ENCODE data around the gene MPC1L.
A peak's percentile ranks its signal among the peaks of the same experiment; 100 is the strongest.

The MPC1L gene

GRCh38 chrX:40607381-40607780, 15.8 kb upstream of the MPC1L start:
- DNase-seq (ENCODE audit: insufficient read length, low spot score) = no peak
- FAIRE-seq = no peak
- no peak for TF ChIP-seq POLR2A (IDR thresholded peaks at IDR 0.05; ENCODE audit: low read depth, low read length)

GRCh38 chrX:40612511-40612910, 10.7 kb upstream of the MPC1L start:
- DNase-seq (ENCODE audit: insufficient read length, low spot score) (no peak), FAIRE-seq (no peak)
- TF ChIP-seq POLR2A (IDR thresholded peaks at IDR 0.05; ENCODE audit: low read depth, low read length) = no peak

DNA sequence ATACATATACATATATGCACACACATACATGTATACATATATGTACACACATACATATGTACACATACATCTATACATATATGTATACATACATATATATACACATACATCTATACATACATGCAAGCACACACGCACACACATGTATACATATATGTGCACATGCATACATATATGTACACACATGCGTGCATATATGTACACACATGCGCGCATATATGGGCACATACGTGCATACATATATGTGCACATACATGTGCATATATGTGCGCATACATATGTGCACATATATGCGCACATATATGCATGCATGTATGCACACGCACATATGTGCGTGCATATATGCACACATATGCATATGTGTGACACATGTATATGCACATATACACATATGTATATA, 7.3 kb upstream of the MPC1L start:
- no peak for TF ChIP-seq POLR2A (IDR thresholded peaks at IDR 0.05; ENCODE audit: low read depth, low read length)
- no peak for FAIRE-seq
- no peak for DNase-seq (ENCODE audit: insufficient read length, low spot score)

DNA sequence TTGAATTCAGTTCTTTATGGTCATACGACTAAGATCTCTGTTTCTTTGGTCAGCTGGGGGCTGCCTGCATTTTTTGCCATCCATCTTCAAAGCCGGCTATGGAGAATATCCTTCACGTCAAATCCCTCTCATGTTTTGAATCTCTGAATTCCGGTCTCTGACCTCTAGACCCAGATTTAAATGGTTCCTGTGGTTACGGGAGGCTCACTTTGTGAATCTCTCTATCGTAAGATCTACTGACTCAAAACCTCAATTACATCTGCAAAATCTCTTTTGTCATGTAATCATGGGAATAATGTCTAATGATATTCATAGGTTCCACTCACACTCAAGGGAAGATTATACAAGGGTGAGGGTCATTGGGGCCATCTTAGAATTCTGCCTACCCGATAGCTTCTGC, 5.7 kb upstream of the MPC1L start:
- no peak for DNase-seq (ENCODE audit: insufficient read length, low spot score)
- FAIRE-seq = no peak
- no peak for TF ChIP-seq POLR2A (IDR thresholded peaks at IDR 0.05; ENCODE audit: low read depth, low read length)

- FAIRE-seq = no peak
- DNase-seq (ENCODE audit: insufficient read length, low spot score) = no peak
- TF ChIP-seq POLR2A (IDR thresholded peaks at IDR 0.05; ENCODE audit: low read depth, low read length) = no peak
These were observed 619 bp upstream of the MPC1L start for GRCh38 chrX:40622479-40623138.

GRCh38 chrX:40623665-40624064, 437 bp downstream of the MPC1L start:
- DNase-seq (ENCODE audit: insufficient read length, low spot score) = no peak
- no peak for FAIRE-seq
- no peak for TF ChIP-seq POLR2A (IDR thresholded peaks at IDR 0.05; ENCODE audit: low read depth, low read length)

GRCh38 chrX:40625294-40625693, 2.1 kb downstream of the MPC1L start:
- DNase-seq (ENCODE audit: insufficient read length, low spot score) = no peak
- TF ChIP-seq POLR2A (IDR thresholded peaks at IDR 0.05; ENCODE audit: low read depth, low read length) = no peak
- no peak for FAIRE-seq

- TF ChIP-seq POLR2A (IDR thresholded peaks at IDR 0.05; ENCODE audit: low read depth, low read length) = no peak
- no peak for DNase-seq (ENCODE audit: insufficient read length, low spot score)
- no peak for FAIRE-seq
These were observed 5.3 kb downstream of the MPC1L start for GRCh38 chrX:40628506-40628905.

DNA sequence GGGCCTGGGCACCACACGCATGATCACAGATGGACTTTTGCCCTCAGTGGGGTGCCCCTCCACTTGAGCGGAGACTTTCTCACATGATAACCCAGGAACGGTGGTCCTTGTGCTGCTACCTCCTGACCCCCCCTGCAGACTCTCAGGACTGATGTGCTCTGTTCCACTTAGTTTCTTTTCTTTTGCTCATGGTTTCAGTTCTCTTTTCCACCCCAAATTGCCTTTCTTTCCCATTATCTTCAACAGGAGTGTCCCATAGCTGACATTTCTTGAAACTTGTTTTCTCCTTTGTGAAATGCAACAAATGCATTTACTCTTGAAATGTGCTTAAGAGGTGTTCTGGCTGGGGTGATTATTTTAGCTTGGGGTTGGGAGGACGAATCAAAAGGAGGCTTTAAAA, 9.0 kb downstream of the MPC1L start:
- no peak for TF ChIP-seq POLR2A (IDR thresholded peaks at IDR 0.05; ENCODE audit: low read depth, low read length)
- no peak for DNase-seq (ENCODE audit: insufficient read length, low spot score)
- no peak for FAIRE-seq

DNA sequence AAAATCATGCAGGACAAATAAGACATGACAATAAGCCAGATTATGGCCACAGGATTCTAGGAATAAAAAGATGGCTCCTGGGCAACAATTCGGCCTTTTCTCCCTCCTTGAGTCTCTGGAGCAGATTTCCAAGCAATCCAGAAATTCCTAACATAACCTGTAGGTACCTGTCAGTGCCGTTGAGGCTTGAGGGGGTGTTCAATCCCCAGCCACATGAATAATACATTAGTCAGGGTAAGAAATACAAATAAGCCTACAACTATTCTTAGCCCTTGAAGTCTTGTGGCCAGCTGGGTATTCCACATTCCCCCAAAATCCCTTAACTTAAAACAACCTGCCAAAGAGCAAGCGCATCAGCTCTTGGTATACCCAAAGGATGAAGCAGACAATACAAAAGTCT, 14.5 kb downstream of the MPC1L start:
- no peak for FAIRE-seq

GRCh38 chrX:40644176-40644575, 20.9 kb downstream of the MPC1L start:
- FAIRE-seq = no peak
- no peak for DNase-seq (ENCODE audit: insufficient read length, low spot score)
- TF ChIP-seq POLR2A (IDR thresholded peaks at IDR 0.05; ENCODE audit: low read depth, low read length) = no peak

More for the DNA sequence above, 14.5 kb downstream of the MPC1L start:
- TF ChIP-seq POLR2A (IDR thresholded peaks at IDR 0.05; ENCODE audit: low read depth, low read length) = no peak
- DNase-seq (ENCODE audit: insufficient read length, low spot score) = no peak

GRCh38 chrX:40644821-40645358, 21.7 kb downstream of the MPC1L start:
- 0 out of 2 replicates have a peak, but pooled peaks have one; percentile 23 for TF ChIP-seq POLR2A (IDR thresholded peaks at IDR 0.05; ENCODE audit: low read depth, low read length)
- DNase-seq (ENCODE audit: insufficient read length, low spot score) (peak; percentile 6), FAIRE-seq (no peak)

- DNase-seq (ENCODE audit: insufficient read length, low spot score) (no peak), FAIRE-seq (no peak)
- TF ChIP-seq POLR2A (IDR thresholded peaks at IDR 0.05; ENCODE audit: low read depth, low read length) = no peak
These were observed 23.5 kb downstream of the MPC1L start for GRCh38 chrX:40646489-40647306.

DNA sequence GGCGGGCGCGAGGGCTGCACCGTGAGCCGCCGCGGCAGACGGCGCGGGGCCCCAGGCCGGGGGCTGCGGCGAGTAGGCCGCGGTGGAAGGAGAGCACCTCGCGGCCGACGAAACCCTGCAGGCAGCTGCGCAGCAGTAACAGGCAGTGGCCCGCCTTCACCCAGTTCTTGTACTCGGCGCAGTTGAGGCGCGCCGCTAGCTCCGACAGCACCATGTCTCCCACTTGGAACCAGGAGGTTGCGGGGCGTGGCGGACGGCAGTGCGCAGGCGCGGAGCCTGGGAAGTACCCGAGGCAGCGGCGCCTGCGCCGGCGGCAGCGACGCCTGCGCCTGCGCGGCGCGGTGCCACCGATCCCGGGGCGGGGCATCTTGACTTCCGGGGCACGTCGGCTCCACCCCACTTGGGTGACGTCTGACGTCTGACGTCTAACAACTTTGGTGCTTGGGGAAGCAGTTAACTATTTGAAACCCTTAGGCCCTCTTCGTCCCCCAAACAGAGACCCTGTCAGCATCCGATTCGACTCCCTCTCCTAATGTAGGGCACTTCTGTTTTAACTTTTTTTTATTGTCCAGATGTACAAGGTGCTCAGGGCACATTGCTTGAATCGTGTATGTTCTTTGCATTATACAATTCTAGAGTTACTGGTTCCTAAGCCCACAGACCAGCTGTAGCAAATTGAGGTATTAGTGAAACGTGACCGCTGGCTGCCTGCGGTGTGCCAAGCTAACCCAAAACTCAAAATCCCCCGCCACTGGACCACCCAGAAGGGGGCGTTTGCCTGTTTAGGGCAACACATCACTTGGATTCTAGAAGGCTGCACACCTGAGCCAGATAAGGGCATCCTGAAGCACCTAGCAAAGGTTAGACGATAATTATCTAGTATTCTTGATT, 24.3 kb downstream of the MPC1L start, which contains the start of gene CXorf38:
CXorf38 (minus strand) TSS at position 255 of the 891 bp plus-strand sequence; CDS start at position 214, 41 bp downstream.
- no peak for FAIRE-seq
- DNase-seq (ENCODE audit: insufficient read length, low spot score) = peak; percentile 30
- TF ChIP-seq POLR2A (IDR thresholded peaks at IDR 0.05; ENCODE audit: low read depth, low read length) = peak; percentile 77

Measured in H54 (cell line).